C4-2B (cell line): ENCODE results near the gene RBMS3.

ENCODE experiments used
- ZFX ChIP-seq: fragments of 450-650 bp; IDR thresholded peaks from 2 replicates; pipeline ENCODE4 v1.6.1; 2017
- TF ChIP-seq, protein P1 (sequence below): fragments of 450-650 bp; conservative IDR thresholded peaks from 2 replicates; pipeline ENCODE4 v1.5.1; 2017; ENCODE audit warnings: mild to moderate bottlenecking

DNA sequence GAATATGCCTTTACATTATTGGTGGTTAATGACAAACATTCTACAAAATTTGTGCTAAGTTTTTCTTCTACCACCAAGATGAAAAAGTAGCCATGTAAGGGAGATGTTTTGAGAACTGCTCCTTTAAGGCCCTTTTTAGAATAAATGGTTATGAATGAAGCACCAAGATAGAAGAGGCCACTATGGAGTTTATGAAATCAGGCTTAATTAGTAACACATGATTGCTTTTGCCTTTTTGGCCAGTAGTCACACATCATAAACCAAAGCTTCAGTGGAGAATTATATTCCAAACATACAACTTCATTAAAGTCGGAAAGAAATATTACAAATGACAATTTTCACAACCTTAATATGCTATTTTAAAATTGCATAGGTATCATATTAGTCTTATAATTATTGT lies 331.7 kb downstream of the RBMS3 start:
- TF ChIP-seq, protein P1, sequence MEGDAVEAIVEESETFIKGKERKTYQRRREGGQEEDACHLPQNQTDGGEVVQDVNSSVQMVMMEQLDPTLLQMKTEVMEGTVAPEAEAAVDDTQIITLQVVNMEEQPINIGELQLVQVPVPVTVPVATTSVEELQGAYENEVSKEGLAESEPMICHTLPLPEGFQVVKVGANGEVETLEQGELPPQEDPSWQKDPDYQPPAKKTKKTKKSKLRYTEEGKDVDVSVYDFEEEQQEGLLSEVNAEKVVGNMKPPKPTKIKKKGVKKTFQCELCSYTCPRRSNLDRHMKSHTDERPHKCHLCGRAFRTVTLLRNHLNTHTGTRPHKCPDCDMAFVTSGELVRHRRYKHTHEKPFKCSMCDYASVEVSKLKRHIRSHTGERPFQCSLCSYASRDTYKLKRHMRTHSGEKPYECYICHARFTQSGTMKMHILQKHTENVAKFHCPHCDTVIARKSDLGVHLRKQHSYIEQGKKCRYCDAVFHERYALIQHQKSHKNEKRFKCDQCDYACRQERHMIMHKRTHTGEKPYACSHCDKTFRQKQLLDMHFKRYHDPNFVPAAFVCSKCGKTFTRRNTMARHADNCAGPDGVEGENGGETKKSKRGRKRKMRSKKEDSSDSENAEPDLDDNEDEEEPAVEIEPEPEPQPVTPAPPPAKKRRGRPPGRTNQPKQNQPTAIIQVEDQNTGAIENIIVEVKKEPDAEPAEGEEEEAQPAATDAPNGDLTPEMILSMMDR: no peak
- TF ChIP-seq ZFX: no peak
